Measurements from ENCODE around the gene HERC2. TPM values are rescaled to one million over a fixed set of nuclear protein-coding genes. Genes with fewer than 3 reads are reported as not detected.

Gene HERC2
- total and polyA plus RNA-seq, 2 of the 13 experiments (the other 11 are each of a cell fraction or from before 2014, with no cell fraction given) = 17.6 to 24.8 TPM

DNA sequence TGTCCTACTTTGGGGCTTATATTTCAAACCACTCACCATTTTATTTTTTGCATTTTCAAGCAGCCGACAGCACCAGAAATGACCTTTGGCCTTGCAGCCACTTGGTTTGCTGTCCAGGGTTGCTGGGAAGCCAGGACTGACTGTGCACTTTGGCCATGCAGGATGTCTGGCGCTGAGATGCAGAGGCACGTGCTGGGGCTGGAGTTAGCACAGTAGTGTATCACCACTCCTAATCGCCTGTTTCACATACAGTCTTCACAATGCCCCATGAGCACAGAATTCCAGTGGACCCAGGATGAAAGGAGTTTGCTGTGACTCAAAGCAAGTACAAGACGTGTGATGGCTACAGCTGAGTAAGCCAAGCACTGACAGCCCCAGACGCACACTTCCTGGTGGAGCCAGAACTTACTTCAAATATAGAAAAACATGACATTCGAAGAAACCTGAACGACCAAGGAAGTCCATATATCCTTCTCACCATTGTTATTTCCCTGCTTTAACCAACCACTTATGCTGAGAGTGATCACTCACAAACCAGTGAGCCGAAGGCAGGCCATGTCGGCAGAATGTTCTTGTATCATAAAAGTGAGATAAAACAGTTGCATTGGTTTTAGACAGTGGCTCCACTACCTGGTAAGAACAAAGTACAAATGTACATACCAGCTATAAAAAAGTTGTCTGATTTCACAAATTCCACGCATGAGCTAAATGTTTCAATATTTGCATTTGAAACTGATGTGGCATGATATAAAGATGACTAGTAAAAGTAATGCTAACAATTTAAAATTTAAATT lies 238.9 kb downstream of the HERC2 start (continued):
- TF ChIP-seq ZNF530 (CRISPR knock-in tag; IDR thresholded peaks at IDR 0.05; ENCODE audit: low read depth) (no peak), ZZZ3 (CRISPR knock-in tag; IDR thresholded peaks at IDR 0.05; ENCODE audit: borderline replicate concordance) (no peak), HOXA3 (CRISPR knock-in tag; IDR thresholded peaks at IDR 0.05) (peak; percentile 61), FOXA1 (IDR thresholded peaks at IDR 0.05) (no peak), FOXA1 (CRISPR knock-in tag; IDR thresholded peaks at IDR 0.05) (no peak), ZNF468 (CRISPR knock-in tag; IDR thresholded peaks at IDR 0.05) (no peak), SKI (IDR thresholded peaks at IDR 0.05; ENCODE audit: partially characterized antibody) (peak; percentile 84), HNRNPLL (IDR thresholded peaks at IDR 0.05; ENCODE audit: low read depth, low read length, poor library complexity, severe bottlenecking) (no peak), SP1 (IDR thresholded peaks at IDR 0.05) (no peak), SP1 (CRISPR knock-in tag; IDR thresholded peaks at IDR 0.05) (no peak), ZNF660 (CRISPR knock-in tag; IDR thresholded peaks at IDR 0.05; ENCODE audit: borderline replicate concordance, low read depth) (no peak), ISX (CRISPR knock-in tag; conservative IDR thresholded peaks at IDR 0.05) (no peak), ZNF674 (CRISPR knock-in tag; IDR thresholded peaks at IDR 0.05; ENCODE audit: low read depth) (no peak), ZNF282 (IDR thresholded peaks at IDR 0.05; ENCODE audit: partially characterized antibody) (no peak), FIP1L1 (IDR thresholded peaks at IDR 0.05; ENCODE audit: borderline replicate concordance, insufficient read depth, low read depth, low read length) (no peak), ZNF703 (CRISPR knock-in tag; IDR thresholded peaks at IDR 0.05; ENCODE audit: borderline replicate concordance) (no peak), TRIM24 (CRISPR knock-in tag; IDR thresholded peaks at IDR 0.05) (no peak), RNF2 (conservative IDR thresholded peaks at IDR 0.05; ENCODE audit: low read depth) (0 out of 2 replicates have a peak, but pooled peaks have one; percentile 52), ZNF30 (CRISPR knock-in tag; IDR thresholded peaks at IDR 0.05) (no peak), ETV6 (CRISPR knock-in tag; conservative IDR thresholded peaks at IDR 0.05) (no peak), KAT7 (CRISPR knock-in tag; IDR thresholded peaks at IDR 0.05; ENCODE audit: borderline replicate concordance) (no peak), KLF13 (CRISPR knock-in tag; IDR thresholded peaks at IDR 0.05) (no peak), TBL1XR1 (IDR thresholded peaks at IDR 0.05; ENCODE audit: borderline replicate concordance, low read length, partially characterized antibody) (no peak), HNF4G (IDR thresholded peaks at IDR 0.05; ENCODE audit: borderline replicate concordance, low read depth, low read length) (peak; percentile 84), HNF4G (CRISPR knock-in tag; IDR thresholded peaks at IDR 0.05; ENCODE audit: borderline replicate concordance, low read depth) (peak; percentile 89)
- TF ChIP-seq, protein P1, sequence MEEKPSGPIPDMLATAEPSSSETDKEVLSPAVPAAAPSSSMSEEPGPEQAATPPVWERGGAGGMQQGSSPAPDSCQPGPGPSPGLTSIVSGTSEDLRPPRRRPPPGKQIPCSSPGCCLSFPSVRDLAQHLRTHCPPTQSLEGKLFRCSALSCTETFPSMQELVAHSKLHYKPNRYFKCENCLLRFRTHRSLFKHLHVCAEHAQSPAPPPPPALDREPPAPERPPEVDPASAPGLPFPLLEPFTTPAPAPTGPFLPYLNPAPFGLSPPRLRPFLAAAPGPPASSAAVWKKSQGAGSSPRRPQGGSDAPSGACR (CRISPR knock-in tag; IDR thresholded peaks at IDR 0.05) = no peak

Data from HepG2 (cell line).